Neural progenitor cell (in vitro differentiated cells): ENCODE results near the gene GTF2F1. TPM values are rescaled to one million over a fixed set of nuclear protein-coding genes. Genes with fewer than 3 reads are reported as not detected.

Experiments used
- DNase-seq: peaks from one replicate; pipeline ENCODE4 v3.0.0-alpha.2; 2016; ENCODE audit warnings: low spot score
- H2AFZ ChIP-seq: fragments of 200-600 bp; sonication (generic); replicated peaks from 2 replicates; pipeline ENCODE4 v1.6.1; 2016; ENCODE audit warnings: antibody characterized with exemption
- H3F3A ChIP-seq: fragments of 200-600 bp; sonication (generic); 2 replicates; pipeline ENCODE4 v1.6.1; 2016; ENCODE audit warnings: antibody characterized with exemption, low read depth
- H3K27ac ChIP-seq: fragments of 200-600 bp; sonication (generic); 2 replicates; pipeline ENCODE4 v1.5.1; 2016; ENCODE audit warnings: mild to moderate bottlenecking
- H3K27me3 ChIP-seq: fragments of 200-600 bp; sonication (generic); 2 replicates; pipeline ENCODE4 v1.6.1; 2016; ENCODE audit warnings: mild to moderate bottlenecking, moderate library complexity
- H3K36me3 ChIP-seq: fragments of 200-600 bp; sonication (generic); 2 replicates; pipeline ENCODE4 v1.5.1; 2016
- H3K4me1 ChIP-seq: fragments of 200-600 bp; sonication (generic); 2 replicates; pipeline ENCODE4 v1.6.1; 2016; ENCODE audit warnings: mixed run types
- H3K4me2 ChIP-seq: fragments of 200-600 bp; sonication (generic); 2 replicates; pipeline ENCODE4 v1.6.1; 2016
- H3K4me3 ChIP-seq: fragments of 200-600 bp; sonication (generic); 2 replicates; pipeline ENCODE4 v1.5.1; 2016
- H3K79me2 ChIP-seq: fragments of 200-600 bp; sonication (generic); 2 replicates; pipeline ENCODE4 v1.6.1; 2016; ENCODE audit warnings: low read depth
- H3K9ac ChIP-seq: fragments of 200-600 bp; sonication (generic); 2 replicates; pipeline ENCODE4 v1.6.1; 2016
- H3K9me3 ChIP-seq: fragments of 200-600 bp; sonication (generic); 2 replicates; pipeline ENCODE4 v1.5.1; 2016; ENCODE audit warnings: low read depth
- H4K20me1 ChIP-seq: fragments of 200-600 bp; sonication (generic); 2 replicates; pipeline ENCODE4 v1.6.1; 2016; ENCODE audit warnings: low read depth
- H3K27ac Mint-ChIP-seq: 3 replicates; pipeline ENCODE4 v1.8.0; 2021; ENCODE audit warnings: mixed read lengths
- H3K27me3 Mint-ChIP-seq: 2 replicates; pipeline ENCODE4 v1.8.0; 2022; ENCODE audit warnings: low read depth, mild to moderate bottlenecking, inconsistent platforms, moderate library complexity, mixed read lengths; ENCODE audit not compliant: insufficient read depth
- H3K36me3 Mint-ChIP-seq: 3 replicates; pipeline ENCODE4 v1.8.0; 2021; ENCODE audit warnings: mixed read lengths
- H3K4me1 Mint-ChIP-seq: 3 replicates; pipeline ENCODE4 v1.8.0; 2021; ENCODE audit warnings: mixed read lengths
- H3K4me3 Mint-ChIP-seq: 3 replicates; pipeline ENCODE4 v1.8.0; 2021; ENCODE audit warnings: mild to moderate bottlenecking, moderate library complexity, mixed read lengths
- H3K9me3 Mint-ChIP-seq: 3 replicates; pipeline ENCODE4 v1.8.0; 2020; ENCODE audit warnings: mixed read lengths
- EZH2 ChIP-seq: fragments of 200-600 bp; sonication (generic); IDR thresholded peaks from 2 replicates; pipeline ENCODE4 v1.6.1; 2017; ENCODE audit warnings: antibody characterized with exemption, mild to moderate bottlenecking, moderate library complexity
- EZH2phosphoT487 ChIP-seq: fragments of 200-600 bp; sonication (generic); IDR thresholded peaks from 2 replicates; pipeline ENCODE4 v1.6.1; 2017; ENCODE audit warnings: antibody characterized with exemption
- total RNA-seq: library from RNA; depleted of rRNA; stranded (reverse); fragments of >200 nt; gene quantifications from 2 replicates; pipeline ENCODE4 v1.2.3, GENCODE V29; 2015; ENCODE audit warnings: low replicate concordance
- TF ChIP-seq, protein P1 (sequence below): fragments of 200-600 bp; sonication (generic); IDR thresholded peaks from 2 replicates; pipeline ENCODE4 v1.5.1; 2017; ENCODE audit warnings: antibody characterized with exemption, mild to moderate bottlenecking

The GTF2F1 gene
- total RNA-seq, 1 donor from 2014 or later: 36.9 TPM

DNA sequence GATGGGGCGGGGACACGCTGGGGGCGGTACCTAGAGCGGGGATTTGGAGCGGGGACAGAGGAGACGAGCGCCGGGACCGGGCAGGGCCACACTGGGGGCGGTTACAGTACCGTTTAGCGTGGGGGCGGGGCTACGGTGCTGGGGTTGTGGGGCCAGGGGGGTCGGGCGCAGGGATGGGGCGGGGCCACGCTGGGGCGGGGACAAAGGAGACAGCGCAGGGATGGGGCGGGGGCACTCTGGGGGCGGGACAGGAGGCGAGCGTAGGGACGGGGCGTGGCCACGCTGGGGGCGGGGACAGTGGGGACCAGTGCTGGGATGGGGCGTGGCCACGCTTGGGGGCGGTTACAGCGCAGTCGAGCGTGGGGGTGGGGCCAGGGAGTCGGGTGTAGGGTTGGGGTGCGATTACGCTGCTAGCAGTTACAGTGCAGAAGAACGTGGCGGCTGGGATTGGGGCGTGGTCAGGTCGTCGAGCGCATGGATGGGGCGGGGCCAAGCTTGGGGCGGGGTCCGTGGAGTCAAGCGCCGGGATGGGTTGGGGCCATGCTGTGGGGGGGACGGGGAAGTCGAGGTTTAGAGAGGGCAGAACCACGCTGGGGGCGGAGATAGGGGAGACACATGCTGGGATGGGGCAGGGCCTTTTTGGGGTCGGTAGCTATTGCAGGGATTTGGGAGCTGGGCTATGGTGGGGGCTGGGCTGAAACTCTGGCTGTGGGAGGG is 19.7 kb downstream of the GTF2F1 start:
- Histone ChIP-seq H3K9ac (peak overlapping the region; percentile 62), H3K79me2 (peaks cover 10% of the 10 kb centered on the region), H4K20me1 (peaks cover 7% of the 10 kb centered on the region), H3K27ac (peak overlapping the region; percentile 96), H3K36me3 (no peaks in the 10 kb centered on the region), H3K9me3 (no peaks in the 10 kb centered on the region), H3K4me3 (peak overlapping the region; percentile 86), H2AFZ (peak overlapping the region; percentile 74), H3K4me2 (peak overlapping the region; percentile 68), H3F3A (peaks cover 27% of the 10 kb centered on the region), H3K4me1 (peaks cover 4% of the 10 kb centered on the region), H3K27me3 (no peaks in the 10 kb centered on the region)
- peak; percentile 99 for DNase-seq
- peaks cover 9% of the 10 kb centered on the region for H3K4me1 Mint-ChIP-seq
- no peaks in the 10 kb centered on the region for H3K9me3 Mint-ChIP-seq
- H3K36me3 Mint-ChIP-seq: peaks cover 9% of the 10 kb centered on the region
- TF ChIP-seq, protein P1, sequence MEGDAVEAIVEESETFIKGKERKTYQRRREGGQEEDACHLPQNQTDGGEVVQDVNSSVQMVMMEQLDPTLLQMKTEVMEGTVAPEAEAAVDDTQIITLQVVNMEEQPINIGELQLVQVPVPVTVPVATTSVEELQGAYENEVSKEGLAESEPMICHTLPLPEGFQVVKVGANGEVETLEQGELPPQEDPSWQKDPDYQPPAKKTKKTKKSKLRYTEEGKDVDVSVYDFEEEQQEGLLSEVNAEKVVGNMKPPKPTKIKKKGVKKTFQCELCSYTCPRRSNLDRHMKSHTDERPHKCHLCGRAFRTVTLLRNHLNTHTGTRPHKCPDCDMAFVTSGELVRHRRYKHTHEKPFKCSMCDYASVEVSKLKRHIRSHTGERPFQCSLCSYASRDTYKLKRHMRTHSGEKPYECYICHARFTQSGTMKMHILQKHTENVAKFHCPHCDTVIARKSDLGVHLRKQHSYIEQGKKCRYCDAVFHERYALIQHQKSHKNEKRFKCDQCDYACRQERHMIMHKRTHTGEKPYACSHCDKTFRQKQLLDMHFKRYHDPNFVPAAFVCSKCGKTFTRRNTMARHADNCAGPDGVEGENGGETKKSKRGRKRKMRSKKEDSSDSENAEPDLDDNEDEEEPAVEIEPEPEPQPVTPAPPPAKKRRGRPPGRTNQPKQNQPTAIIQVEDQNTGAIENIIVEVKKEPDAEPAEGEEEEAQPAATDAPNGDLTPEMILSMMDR: no peak
- TF ChIP-seq EZH2 (no peak), EZH2phosphoT487 (no peak)
- peak overlapping the region; percentile 29 for H3K27ac Mint-ChIP-seq
- H3K27me3 Mint-ChIP-seq: peaks cover 15% of the 10 kb centered on the region
- H3K4me3 Mint-ChIP-seq: peak overlapping the region; percentile 90

GRCh38 chr19:6372594-6373095 is 20.3 kb downstream of the GTF2F1 start, which contains the start of gene ALKBH7:
TSS of gene ALKBH7 (plus strand) at chr19:6372794. CDS start at chr19:6372821, 27 bp downstream.
- H3K4me3 Mint-ChIP-seq: peak within 1 kb of the TSS; percentile 90
- Histone ChIP-seq H3K36me3 (no peaks in the 10 kb centered on the region), H2AFZ (peak within 1 kb of the TSS; percentile 74)

DNA sequence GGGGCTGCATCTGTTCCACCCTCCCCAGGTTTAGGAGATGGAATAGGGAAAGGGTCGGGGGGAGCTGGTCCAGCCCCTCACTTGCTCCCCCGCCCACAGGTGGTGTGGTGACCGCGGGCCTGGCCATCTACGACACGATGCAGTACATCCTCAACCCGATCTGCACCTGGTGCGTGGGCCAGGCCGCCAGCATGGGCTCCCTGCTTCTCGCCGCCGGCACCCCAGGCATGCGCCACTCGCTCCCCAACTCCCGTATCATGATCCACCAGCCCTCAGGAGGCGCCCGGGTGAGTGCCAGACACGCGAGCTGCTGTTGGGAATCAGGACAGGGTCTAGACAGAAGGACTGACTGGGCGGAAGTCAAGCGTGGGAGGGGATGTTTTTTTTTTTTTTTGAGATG is 28.6 kb downstream of the GTF2F1 start:
- no peak overlapping the region for H3K27ac ChIP-seq
- no peak overlapping the region for H3K9ac ChIP-seq
- Mint-ChIP-seq H3K4me3 (no peak overlapping the region), H3K4me1 (peaks cover 10% of the 10 kb centered on the region), H3K9me3 (no peaks in the 10 kb centered on the region), H3K27me3 (peaks cover 5% of the 10 kb centered on the region), H3K36me3 (peaks cover 13% of the 10 kb centered on the region), H3K27ac (no peak overlapping the region)
- H3F3A ChIP-seq: no peaks in the 10 kb centered on the region
- TF ChIP-seq EZH2phosphoT487: no peak
- H3K27me3 ChIP-seq: no peaks in the 10 kb centered on the region
- no peaks in the 10 kb centered on the region for H4K20me1 ChIP-seq
- no peak for DNase-seq
- no peak overlapping the region for H3K4me3 ChIP-seq
- peaks cover 4% of the 10 kb centered on the region for H3K4me1 ChIP-seq
- no peak overlapping the region for H3K4me2 ChIP-seq
- H2AFZ ChIP-seq: no peak overlapping the region
- H3K9me3 ChIP-seq: no peaks in the 10 kb centered on the region
- H3K79me2 ChIP-seq: peaks cover 6% of the 10 kb centered on the region
- no peaks in the 10 kb centered on the region for H3K36me3 ChIP-seq

More at GRCh38 chr19:6372594-6373095, 20.3 kb downstream of the GTF2F1 start, which contains the start of gene ALKBH7:
- Histone ChIP-seq H3K27ac (peak within 1 kb of the TSS; percentile 96), H3K4me2 (peak within 1 kb of the TSS; percentile 68), H3K9me3 (no peaks in the 10 kb centered on the region), H3F3A (peaks cover 24% of the 10 kb centered on the region), H3K27me3 (no peaks in the 10 kb centered on the region), H4K20me1 (peaks cover 7% of the 10 kb centered on the region), H3K4me3 (peak within 1 kb of the TSS; percentile 86), H3K9ac (peak within 1 kb of the TSS; percentile 62), H3K79me2 (peaks cover 10% of the 10 kb centered on the region), H3K4me1 (peaks cover 4% of the 10 kb centered on the region)
- DNase-seq: peak; percentile 99
- TF ChIP-seq EZH2phosphoT487 (no peak), EZH2 (no peak)
- TF ChIP-seq, protein P1: no peak
- Mint-ChIP-seq H3K27me3 (peaks cover 15% of the 10 kb centered on the region), H3K36me3 (peaks cover 8% of the 10 kb centered on the region), H3K4me1 (peaks cover 9% of the 10 kb centered on the region), H3K9me3 (no peaks in the 10 kb centered on the region), H3K27ac (peak within 1 kb of the TSS; percentile 95)

DNA sequence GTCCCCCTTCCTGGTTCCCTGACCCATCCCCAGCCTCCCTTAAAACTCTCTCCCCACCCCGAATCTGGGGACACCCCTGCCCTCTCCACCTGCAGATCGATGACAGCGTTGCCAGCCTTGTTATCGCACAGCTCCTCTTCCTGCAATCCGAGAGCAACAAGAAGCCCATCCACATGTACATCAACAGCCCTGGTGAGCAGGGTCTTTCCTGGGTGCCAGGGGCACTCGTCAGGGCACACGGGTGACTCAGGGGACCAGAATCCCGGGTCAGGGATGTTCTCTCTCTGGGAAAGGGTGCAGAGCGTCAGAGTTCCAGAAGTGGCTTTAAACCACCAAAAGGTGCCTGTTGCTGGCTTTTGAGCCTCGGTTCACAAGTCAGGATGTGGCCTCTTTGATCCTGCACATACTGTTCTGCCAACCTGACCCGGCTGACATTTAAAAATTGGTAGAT is 30.6 kb downstream of the GTF2F1 start:
- no peaks in the 10 kb centered on the region for H3K9me3 Mint-ChIP-seq

More for the DNA sequence above, 30.6 kb downstream of the GTF2F1 start:
- H2AFZ ChIP-seq: no peak overlapping the region
- peak overlapping the region; percentile 91 for H3K4me3 Mint-ChIP-seq
- peak overlapping the region; percentile 73 for H3K4me3 ChIP-seq
- peak overlapping the region; percentile 93 for H3K4me2 ChIP-seq
- no peaks in the 10 kb centered on the region for H3K9me3 ChIP-seq
- no peaks in the 10 kb centered on the region for H3F3A ChIP-seq
- H3K27ac Mint-ChIP-seq: peak overlapping the region; percentile 15
- peaks cover 6% of the 10 kb centered on the region for H3K79me2 ChIP-seq
- H3K9ac ChIP-seq: peak overlapping the region; percentile 48
- TF ChIP-seq, protein P1: no peak
- TF ChIP-seq EZH2phosphoT487 (no peak), EZH2 (no peak)
- no peaks in the 10 kb centered on the region for H4K20me1 ChIP-seq
- H3K4me1 ChIP-seq: peaks cover 4% of the 10 kb centered on the region
- H3K4me1 Mint-ChIP-seq: peaks cover 17% of the 10 kb centered on the region
- no peaks in the 10 kb centered on the region for H3K27me3 ChIP-seq
- H3K36me3 ChIP-seq: no peaks in the 10 kb centered on the region
- H3K36me3 Mint-ChIP-seq: peaks cover 9% of the 10 kb centered on the region
- H3K27ac ChIP-seq: no peak overlapping the region
- DNase-seq: no peak
- peaks cover 7% of the 10 kb centered on the region for H3K27me3 Mint-ChIP-seq
